OCI-LY1 (cell line): ENCODE measurements around the gene SERHL2.

Source experiments
- EZH2 ChIP-seq: fragments of 200-600 bp; sonication (generic), shearing (Covaris generic); IDR thresholded peaks from 2 replicates; pipeline ENCODE4 v1.8.0; 2017; ENCODE audit warnings: borderline replicate concordance, mixed run types, mild to moderate bottlenecking, antibody characterized with exemption, low read length, moderate library complexity, mixed read lengths
- TF ChIP-seq, protein P1 (sequence below): fragments of 200-600 bp; sonication (generic), shearing (Covaris generic); IDR thresholded peaks from 2 replicates; pipeline ENCODE4 v1.5.1; 2017; ENCODE audit warnings: mild to moderate bottlenecking, antibody characterized with exemption, low read length, moderate library complexity, mixed read lengths

DNA sequence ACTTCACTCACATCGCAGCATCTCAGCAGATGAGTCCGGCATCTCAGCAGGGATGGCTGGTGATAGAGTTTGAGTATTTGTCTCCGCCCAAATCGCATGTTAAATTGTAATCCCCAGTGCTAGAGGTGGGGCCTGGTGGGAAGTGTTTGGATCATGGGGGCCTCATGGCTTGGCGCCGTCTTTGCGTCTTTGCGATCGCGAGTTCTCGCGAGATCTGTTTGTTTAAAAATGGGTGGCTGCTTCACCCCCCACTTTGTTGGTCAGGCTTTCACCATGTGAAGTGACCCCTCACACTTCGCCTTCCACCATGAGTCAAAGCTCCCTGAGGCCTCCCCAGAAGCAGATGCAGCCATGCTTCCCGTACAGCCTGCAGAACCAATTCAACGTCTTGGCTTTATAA, 31.2 kb upstream of the SERHL2 start:
- TF ChIP-seq, protein P1, sequence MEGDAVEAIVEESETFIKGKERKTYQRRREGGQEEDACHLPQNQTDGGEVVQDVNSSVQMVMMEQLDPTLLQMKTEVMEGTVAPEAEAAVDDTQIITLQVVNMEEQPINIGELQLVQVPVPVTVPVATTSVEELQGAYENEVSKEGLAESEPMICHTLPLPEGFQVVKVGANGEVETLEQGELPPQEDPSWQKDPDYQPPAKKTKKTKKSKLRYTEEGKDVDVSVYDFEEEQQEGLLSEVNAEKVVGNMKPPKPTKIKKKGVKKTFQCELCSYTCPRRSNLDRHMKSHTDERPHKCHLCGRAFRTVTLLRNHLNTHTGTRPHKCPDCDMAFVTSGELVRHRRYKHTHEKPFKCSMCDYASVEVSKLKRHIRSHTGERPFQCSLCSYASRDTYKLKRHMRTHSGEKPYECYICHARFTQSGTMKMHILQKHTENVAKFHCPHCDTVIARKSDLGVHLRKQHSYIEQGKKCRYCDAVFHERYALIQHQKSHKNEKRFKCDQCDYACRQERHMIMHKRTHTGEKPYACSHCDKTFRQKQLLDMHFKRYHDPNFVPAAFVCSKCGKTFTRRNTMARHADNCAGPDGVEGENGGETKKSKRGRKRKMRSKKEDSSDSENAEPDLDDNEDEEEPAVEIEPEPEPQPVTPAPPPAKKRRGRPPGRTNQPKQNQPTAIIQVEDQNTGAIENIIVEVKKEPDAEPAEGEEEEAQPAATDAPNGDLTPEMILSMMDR, result no peak
- TF ChIP-seq EZH2, result no peak
